CD4-positive, alpha-beta T cell (primary cell): Measurements from ENCODE around the gene IL16. TPM values are rescaled to one million over a fixed set of nuclear protein-coding genes. Genes with fewer than 3 reads are reported as not detected.

Experiments
- ATAC-seq: fragments of 200-7000 bp; cut with Tn5 transposase; one replicate; pipeline ENCODE4 v1.10.0; 2022; ENCODE audit warnings: mild to moderate bottlenecking; ENCODE audit not compliant: poor library complexity
- CTCF ChIA-PET: fragments of 350-600 bp; sonication (Branson Sonifier 250); formaldehyde crosslinking; loops from one replicate; lab custom pipeline; 2021; ENCODE audit warnings: antibody characterized with exemption, inconsistent platforms; lab: Charles Lee
- POLR2A ChIA-PET: fragments of 350-600 bp; sonication (Branson Sonifier 250); formaldehyde crosslinking; loops from one replicate; lab custom pipeline; 2021; ENCODE audit warnings: antibody characterized with exemption, inconsistent platforms; lab: Charles Lee
- DNase-seq, 14 experiments: peaks; one replicate each; pipeline ENCODE4 v3.0.0-alpha.2; 2013 to 2020; ENCODE audit warnings: mixed read lengths in 2 of 14
- H3K27ac ChIP-seq, 2 donors: one replicate each; pipeline versions ENCODE4 v1.5.1 to v1.7.0; 2013; ENCODE audit warnings: low read length in 2 of 2, low read depth in 1 of 2, mild to moderate bottlenecking in 1 of 2
- H3K27me3 ChIP-seq, 2 experiments: 1 replicate in 1 of 2; 2 replicates in 1 of 2; pipeline versions ENCODE4 v1.6.1 to v1.7.0; 2013; ENCODE audit warnings: low read length in 2 of 2, control low read depth in 1 of 2, mild to moderate bottlenecking in 1 of 2, moderate library complexity in 1 of 2; ENCODE audit not compliant: insufficient read depth in 2 of 2, control insufficient read depth in 1 of 2
- H3K36me3 ChIP-seq: one replicate; pipeline ENCODE4 v1.6.1; 2013; ENCODE audit warnings: low read length, control low read depth; ENCODE audit not compliant: insufficient read depth
- H3K4me1 ChIP-seq: one replicate; pipeline ENCODE4 v1.6.1; 2013; ENCODE audit warnings: low read length, control low read depth; ENCODE audit not compliant: insufficient read depth
- H3K4me3 ChIP-seq: one replicate; pipeline ENCODE4 v1.5.1; 2013; ENCODE audit warnings: mild to moderate bottlenecking, low read length, moderate library complexity
- H3K9me3 ChIP-seq, 2 experiments: 1 replicate in 1 of 2; 2 replicates in 1 of 2; pipeline versions ENCODE4 v1.6.1 to v1.7.0; 2013; ENCODE audit warnings: low read length in 2 of 2, mild to moderate bottlenecking in 2 of 2, control low read depth in 1 of 2, moderate library complexity in 1 of 2; ENCODE audit not compliant: control insufficient read depth in 1 of 2, insufficient read depth in 1 of 2
- H3K27ac Mint-ChIP-seq: one replicate; pipeline ENCODE4 v1.8.0; 2020; ENCODE audit warnings: mixed read lengths
- H3K27me3 Mint-ChIP-seq: one replicate; pipeline ENCODE4 v1.8.0; 2021; ENCODE audit warnings: mixed read lengths
- H3K36me3 Mint-ChIP-seq: one replicate; pipeline ENCODE4 v1.8.0; 2021; ENCODE audit warnings: low read depth, mixed read lengths
- H3K4me1 Mint-ChIP-seq: one replicate; pipeline ENCODE4 v1.8.0; 2021; ENCODE audit warnings: low read depth, mixed read lengths
- H3K4me3 Mint-ChIP-seq: one replicate; pipeline ENCODE4 v1.8.0; 2020; ENCODE audit warnings: mild to moderate bottlenecking, mixed read lengths
- H3K9me3 Mint-ChIP-seq: one replicate; pipeline ENCODE4 v1.8.0; 2020; ENCODE audit warnings: mixed read lengths
- CTCF ChIP-seq: fragments of 200-600 bp; IDR thresholded peaks from one replicate; pipeline ENCODE4 v1.8.0; 2022; ENCODE audit warnings: antibody characterized with exemption, mild to moderate bottlenecking
- intact Hi-C, 2 experiments: fragments of 100-400 bp; cut with DNase I in 1 of 2; cut with micrococcal nuclease in 1 of 2; formaldehyde crosslinking; loops; one replicate each; pipeline versions ENCODE4 v1.15.1 to v1.9.0; 2023 to 2025; cut with DNase I, micrococcal nuclease
- total RNA-seq, 174 experiments: library from RNA in 2 of 174; stranded (reverse) in 2 of 174; gene quantifications; one replicate each; pipeline ENCODE4 v1.2.3 and lab custom pipeline; 2021 to 2026

Gene IL16
- total RNA-seq, 2 experiments from 2014 or later: 164 to 168 TPM

GRCh38 chr15:81337713-81338157 lies 141.1 kb downstream of the IL16 start:
- peaks cover 13% of the 10 kb centered on the region for H3K4me1 Mint-ChIP-seq
- Histone ChIP-seq H3K36me3 (no peaks in the 10 kb centered on the region), H3K4me3 (no peak overlapping the region), H3K9me3 (no peaks in the 10 kb centered on the region), H3K27ac (no peak overlapping the region), H3K27me3 (no peaks in the 10 kb centered on the region), H3K4me1 (no peaks in the 10 kb centered on the region)
- ATAC-seq (no peak), DNase-seq (no peak)
- intact Hi-C loops: loop anchor here in 1 of 2 experiments (2.0 to 5.0 kb wide), 3 partner anchors 59 to 231 kb away; no protein-coding TSS in a partner anchor
- no peaks in the 10 kb centered on the region for H3K36me3 Mint-ChIP-seq
- H3K9me3 Mint-ChIP-seq: no peaks in the 10 kb centered on the region
- no peak for TF ChIP-seq CTCF
- POLR2A ChIA-PET: no interaction called here
- CTCF ChIA-PET: interaction anchor here (1.9 to 3.7 kb wide), 2 partner anchors 62 to 72 kb away, joined by 5 to 21 read pairs; no protein-coding TSS in a partner anchor
- no peak overlapping the region for H3K4me3 Mint-ChIP-seq
- H3K27me3 Mint-ChIP-seq: no peaks in the 10 kb centered on the region
- H3K27ac Mint-ChIP-seq: no peak overlapping the region

GRCh38 chr15:81338170-81339007 lies 141.7 kb downstream of the IL16 start:
- Histone ChIP-seq H3K36me3 (no peaks in the 10 kb centered on the region), H3K4me3 (no peak overlapping the region), H3K27me3 (no peaks in the 10 kb centered on the region), H3K27ac (no peak overlapping the region), H3K4me1 (no peaks in the 10 kb centered on the region), H3K9me3 (no peaks in the 10 kb centered on the region)
- peaks cover 7% of the 10 kb centered on the region for H3K4me1 Mint-ChIP-seq
- no peaks in the 10 kb centered on the region for H3K9me3 Mint-ChIP-seq
- ChIA-PET POLR2A (no interaction called here), CTCF (interaction anchor here (0.9 to 1.9 kb wide), 2 partner anchors 63 to 72 kb away, joined by 3 to 5 read pairs; no protein-coding TSS in a partner anchor)
- intact Hi-C loops: loop anchor here in 1 of 2 experiments (5.0 kb wide), 1 partner anchor 181 kb away; no protein-coding TSS in a partner anchor
- no peak overlapping the region for H3K4me3 Mint-ChIP-seq
- no peak for TF ChIP-seq CTCF
- H3K27ac Mint-ChIP-seq: no peak overlapping the region
- DNase-seq: no peak
- H3K36me3 Mint-ChIP-seq: no peaks in the 10 kb centered on the region
- ATAC-seq: no peak
- no peaks in the 10 kb centered on the region for H3K27me3 Mint-ChIP-seq

- CTCF ChIA-PET: interaction anchor here (0.9 to 1.9 kb wide), 3 partner anchors 61 to 73 kb away, joined by 3 to 5 read pairs (median 3); no protein-coding TSS in a partner anchor
- POLR2A ChIA-PET: no interaction called here
- H3K9me3 ChIP-seq: no peaks in the 10 kb centered on the region
- no peaks in the 10 kb centered on the region for H3K36me3 Mint-ChIP-seq
- H3K4me1 Mint-ChIP-seq: peaks cover 6% of the 10 kb centered on the region
- H3K9me3 Mint-ChIP-seq: no peaks in the 10 kb centered on the region
- no peak for TF ChIP-seq CTCF
- H3K27ac Mint-ChIP-seq: no peak overlapping the region
- no peak overlapping the region for H3K27ac ChIP-seq
- intact Hi-C loops: loop anchor here in 1 of 2 experiments (5.0 kb wide), 1 partner anchor 182 kb away; no protein-coding TSS in a partner anchor
- no peak for ATAC-seq
- no peak overlapping the region for H3K4me3 ChIP-seq
- H3K4me3 Mint-ChIP-seq: no peak overlapping the region
- no peak for DNase-seq
- no peaks in the 10 kb centered on the region for H3K4me1 ChIP-seq
- H3K27me3 Mint-ChIP-seq: no peaks in the 10 kb centered on the region
- H3K36me3 ChIP-seq: no peaks in the 10 kb centered on the region
- no peaks in the 10 kb centered on the region for H3K27me3 ChIP-seq
Measured at GRCh38 chr15:81339321-81339720, 142.6 kb downstream of the IL16 start.
